PC-3 (cell line): ENCODE data around the gene WDR46. TPM values are rescaled to one million over a fixed set of nuclear protein-coding genes. Genes with fewer than 3 reads are reported as not detected.

ENCODE experiments used
- ATAC-seq: fragments of 200-7000 bp; cut with Tn5 transposase; 2 replicates; pipeline ENCODE4 v1.9.1; 2020; ENCODE audit warnings: mild to moderate bottlenecking, moderate library complexity
- BruUV-seq: library from RNA; stranded (reverse); fragments of 400-500 nt; replicated peaks from 2 replicates; lab custom pipeline; 2021; lab: Mats Ljungman, UMichigan
- CTCF ChIA-PET: fragments of 300-600 bp; sonication (Branson Sonifier 250); formaldehyde crosslinking; loops from one replicate; lab custom pipeline; 2022; ENCODE audit warnings: antibody characterized with exemption; lab: Charles Lee
- POLR2A ChIA-PET: fragments of 300-600 bp; sonication (Branson Sonifier 250); formaldehyde crosslinking; loops from one replicate; lab custom pipeline; 2022; ENCODE audit warnings: antibody characterized with exemption; ENCODE audit not compliant: unreplicated experiment; lab: Charles Lee
- DNase-seq: peaks from one replicate; pipeline ENCODE4 v3.0.0-alpha.2; 2015
- H2AFZ ChIP-seq: fragments of 300-600 bp; sonication (generic); 2 replicates; pipeline ENCODE4 v1.6.0; 2016; ENCODE audit warnings: antibody characterized with exemption, low read length
- H3F3A ChIP-seq: fragments of 300-600 bp; sonication (generic); one replicate; pipeline ENCODE4 v1.6.0; 2017; ENCODE audit warnings: antibody characterized with exemption, low read length, control low read depth, mild to moderate bottlenecking; ENCODE audit not compliant: unreplicated experiment
- H3K27ac ChIP-seq: fragments of 300-600 bp; sonication (generic); 2 replicates; pipeline ENCODE4 v1.5.1; 2016; ENCODE audit warnings: mild to moderate bottlenecking, low read length
- H3K27me3 ChIP-seq: fragments of 300-600 bp; sonication (generic); 2 replicates; pipeline ENCODE4 v1.6.1; 2016; ENCODE audit warnings: low read length, mixed read lengths
- H3K36me3 ChIP-seq: fragments of 300-600 bp; sonication (generic); 2 replicates; pipeline ENCODE4 v1.6.1; 2016; ENCODE audit warnings: low read depth, mixed run types, low read length, mixed read lengths
- H3K4me1 ChIP-seq: fragments of 300-600 bp; sonication (generic); 2 replicates; pipeline ENCODE4 v1.5.1; 2016; ENCODE audit warnings: low read length; ENCODE audit not compliant: insufficient read depth
- H3K4me2 ChIP-seq: fragments of 300-600 bp; sonication (generic); 2 replicates; pipeline ENCODE4 v1.6.0; 2016; ENCODE audit warnings: low read length
- H3K4me3 ChIP-seq: fragments of 300-600 bp; sonication (generic); 2 replicates; pipeline ENCODE4 v1.5.1; 2016; ENCODE audit warnings: mild to moderate bottlenecking, low read length, mixed read lengths
- H3K79me2 ChIP-seq: fragments of 300-600 bp; sonication (generic); 2 replicates; pipeline ENCODE4 v1.6.1; 2017; ENCODE audit warnings: low read length, mixed read lengths
- H3K9ac ChIP-seq: fragments of 300-600 bp; sonication (generic); 2 replicates; pipeline ENCODE4 v1.6.0; 2016; ENCODE audit warnings: mild to moderate bottlenecking, low read length
- H3K9me2 ChIP-seq: fragments of 300-600 bp; sonication (generic); replicated peaks from 2 replicates; pipeline ENCODE4 v1.6.1; 2016; ENCODE audit warnings: mixed run types, low read length, mixed read lengths
- H3K9me3 ChIP-seq: fragments of 300-600 bp; sonication (generic); 2 replicates; pipeline ENCODE4 v1.6.1; 2016; ENCODE audit warnings: low read length, mixed read lengths
- H4K20me1 ChIP-seq: fragments of 300-600 bp; sonication (generic); 2 replicates; pipeline ENCODE4 v1.6.1; 2016; ENCODE audit warnings: low read length, mixed read lengths
- EZH2 ChIP-seq: fragments of 300-600 bp; sonication (generic); IDR thresholded peaks from one replicate; pipeline ENCODE4 v1.6.1; 2017; ENCODE audit warnings: antibody characterized with exemption, mild to moderate bottlenecking, low read length; ENCODE audit not compliant: unreplicated experiment
- EZH2phosphoT487 ChIP-seq: fragments of 300-600 bp; sonication (generic); IDR thresholded peaks from 2 replicates; pipeline ENCODE4 v1.6.1; 2018; ENCODE audit warnings: mild to moderate bottlenecking, antibody characterized with exemption, low read length, borderline replicate concordance
- intact Hi-C: fragments of 100-400 bp; cut with micrococcal nuclease; formaldehyde crosslinking; loops from 2 replicates; pipeline ENCODE4 v1.9.0; 2023
- microRNA-seq: library from miRNA; unstranded; fragments of <30 nt; microRNA quantifications from one replicate; pipeline ENCODE4 v1.1.0, GENCODE V29; 2020; ENCODE audit not compliant: unreplicated experiment
- total RNA-seq: library from RNA; depleted of rRNA; stranded (reverse); fragments of >200 nt; gene quantifications from 2 replicates; pipeline ENCODE4 v1.2.3, GENCODE V29; 2014; rRNA removed
- TF ChIP-seq, protein P1 (sequence below): fragments of 300-600 bp; sonication (generic); conservative IDR thresholded peaks from 2 replicates; pipeline ENCODE4 v1.5.1; 2017; ENCODE audit warnings: antibody characterized with exemption, low read depth, mild to moderate bottlenecking, low read length

Gene WDR46
- total RNA-seq, 1 experiment from 2014 or later: 104 TPM

DNA sequence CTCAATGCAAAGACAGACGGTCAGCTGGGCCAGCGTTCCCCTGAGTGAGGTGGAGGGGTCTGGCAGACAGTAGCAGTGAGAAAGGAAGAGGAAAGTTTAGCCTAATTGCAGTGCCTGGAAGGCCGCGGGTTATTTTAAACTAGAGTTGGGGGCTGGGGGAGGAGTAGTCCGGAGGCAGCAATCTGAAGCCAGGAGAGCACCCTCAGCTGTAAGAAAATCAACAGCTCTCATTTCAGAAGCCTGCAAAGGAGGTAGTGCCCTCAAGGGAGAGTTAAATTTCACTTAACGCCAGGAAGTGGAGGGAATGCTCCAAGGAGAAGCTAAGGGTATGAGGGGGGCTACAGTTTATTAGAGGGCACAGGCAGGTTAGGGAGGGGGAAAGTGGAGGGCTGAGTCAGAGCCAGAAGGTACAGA lies 53.8 kb downstream of the WDR46 start:
- H3K27ac ChIP-seq: no peak overlapping the region
- ATAC-seq: no peak
- H3K4me2 ChIP-seq: no peak overlapping the region
- intact Hi-C loops: no loop called here
- DNase-seq: no peak
- H2AFZ ChIP-seq: no peak overlapping the region
- ChIA-PET CTCF (no interaction called here), POLR2A (no interaction called here)
- H3K27me3 ChIP-seq: peaks cover 43% of the 10 kb centered on the region
- H3K9ac ChIP-seq: no peak overlapping the region
- no peaks in the 10 kb centered on the region for H3K9me2 ChIP-seq
- H3K79me2 ChIP-seq: no peaks in the 10 kb centered on the region
- H3F3A ChIP-seq: no peaks in the 10 kb centered on the region
- no peaks in the 10 kb centered on the region for H3K9me3 ChIP-seq
- H4K20me1 ChIP-seq: no peaks in the 10 kb centered on the region
- no peaks in the 10 kb centered on the region for H3K4me1 ChIP-seq
- BruUV-seq: no TSS peak
- no peaks in the 10 kb centered on the region for H3K36me3 ChIP-seq
- H3K4me3 ChIP-seq: no peak overlapping the region
- no peak for TF ChIP-seq EZH2
- no peak for TF ChIP-seq EZH2phosphoT487
- TF ChIP-seq, protein P1, sequence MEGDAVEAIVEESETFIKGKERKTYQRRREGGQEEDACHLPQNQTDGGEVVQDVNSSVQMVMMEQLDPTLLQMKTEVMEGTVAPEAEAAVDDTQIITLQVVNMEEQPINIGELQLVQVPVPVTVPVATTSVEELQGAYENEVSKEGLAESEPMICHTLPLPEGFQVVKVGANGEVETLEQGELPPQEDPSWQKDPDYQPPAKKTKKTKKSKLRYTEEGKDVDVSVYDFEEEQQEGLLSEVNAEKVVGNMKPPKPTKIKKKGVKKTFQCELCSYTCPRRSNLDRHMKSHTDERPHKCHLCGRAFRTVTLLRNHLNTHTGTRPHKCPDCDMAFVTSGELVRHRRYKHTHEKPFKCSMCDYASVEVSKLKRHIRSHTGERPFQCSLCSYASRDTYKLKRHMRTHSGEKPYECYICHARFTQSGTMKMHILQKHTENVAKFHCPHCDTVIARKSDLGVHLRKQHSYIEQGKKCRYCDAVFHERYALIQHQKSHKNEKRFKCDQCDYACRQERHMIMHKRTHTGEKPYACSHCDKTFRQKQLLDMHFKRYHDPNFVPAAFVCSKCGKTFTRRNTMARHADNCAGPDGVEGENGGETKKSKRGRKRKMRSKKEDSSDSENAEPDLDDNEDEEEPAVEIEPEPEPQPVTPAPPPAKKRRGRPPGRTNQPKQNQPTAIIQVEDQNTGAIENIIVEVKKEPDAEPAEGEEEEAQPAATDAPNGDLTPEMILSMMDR: no peak

Small RNA genes lying within 50 kb of the gene (microRNA-seq; reads per million reads assigned to microRNA genes)
- gene MIR6834 (not detected), gene MIR6873 (not detected)

Other genes with a start within 250 kb of the WDR46 start
- not detected in 2 replicates for gene HLA-DPA1, start 215.6 kb downstream of the WDR46 start, total RNA-seq
- gene HLA-DPB1, start 213.2 kb downstream of the WDR46 start, total RNA-seq: not detected in 2 replicates
- gene COL11A2, start 96.8 kb downstream of the WDR46 start, total RNA-seq: 0.58 and 0.63 TPM in 2 replicates
- 24.0 and 30.9 TPM in 2 replicates for gene RXRB, start 88.6 kb downstream of the WDR46 start, total RNA-seq
- gene SLC39A7, start 88.4 kb downstream of the WDR46 start, total RNA-seq: 128 and 149 TPM in 2 replicates
- gene HSD17B8, start 84.6 kb downstream of the WDR46 start, total RNA-seq: 4.2 and 6.2 TPM in 2 replicates
- gene RING1, start 80.7 kb downstream of the WDR46 start, total RNA-seq: 23.3 and 37.5 TPM in 2 replicates
- 33.7 and 39.9 TPM in 2 replicates for gene VPS52, start 17.4 kb downstream of the WDR46 start, total RNA-seq
- 2,873 and 3,161 TPM in 2 replicates for gene RPS18, start 17.2 kb downstream of the WDR46 start, total RNA-seq
- 7.9 and 8.4 TPM in 2 replicates for gene B3GALT4, start 12.1 kb downstream of the WDR46 start, total RNA-seq
- 153 and 181 TPM in 2 replicates for gene PFDN6, start 362 bp upstream of the WDR46 start, total RNA-seq
- 34.9 and 37.0 TPM in 2 replicates for gene RGL2, start 9.7 kb upstream of the WDR46 start, total RNA-seq
- 67.2 and 77.8 TPM in 2 replicates for gene TAPBP, start 24.8 kb upstream of the WDR46 start, total RNA-seq
- gene ZBTB22, start 28.5 kb upstream of the WDR46 start, total RNA-seq: 18.8 and 19.8 TPM in 2 replicates
- gene DAXX, start 33.7 kb upstream of the WDR46 start, total RNA-seq: 35.1 and 40.3 TPM in 2 replicates
- 60.6 and 66.7 TPM in 2 replicates for gene KIFC1, start 102.6 kb upstream of the WDR46 start, total RNA-seq
- 36.6 and 40.3 TPM in 2 replicates for gene PHF1, start 121.8 kb upstream of the WDR46 start, total RNA-seq
- gene CUTA, start 128.9 kb upstream of the WDR46 start, total RNA-seq: 227 and 242 TPM in 2 replicates
- gene SYNGAP1, start 130.8 kb upstream of the WDR46 start, total RNA-seq: 1.9 and 2.9 TPM in 2 replicates
- 7.0 and 9.1 TPM in 2 replicates for gene ZBTB9, start 165.3 kb upstream of the WDR46 start, total RNA-seq